ENCODE results near the gene GATAD2B.

The GATAD2B gene

DNA sequence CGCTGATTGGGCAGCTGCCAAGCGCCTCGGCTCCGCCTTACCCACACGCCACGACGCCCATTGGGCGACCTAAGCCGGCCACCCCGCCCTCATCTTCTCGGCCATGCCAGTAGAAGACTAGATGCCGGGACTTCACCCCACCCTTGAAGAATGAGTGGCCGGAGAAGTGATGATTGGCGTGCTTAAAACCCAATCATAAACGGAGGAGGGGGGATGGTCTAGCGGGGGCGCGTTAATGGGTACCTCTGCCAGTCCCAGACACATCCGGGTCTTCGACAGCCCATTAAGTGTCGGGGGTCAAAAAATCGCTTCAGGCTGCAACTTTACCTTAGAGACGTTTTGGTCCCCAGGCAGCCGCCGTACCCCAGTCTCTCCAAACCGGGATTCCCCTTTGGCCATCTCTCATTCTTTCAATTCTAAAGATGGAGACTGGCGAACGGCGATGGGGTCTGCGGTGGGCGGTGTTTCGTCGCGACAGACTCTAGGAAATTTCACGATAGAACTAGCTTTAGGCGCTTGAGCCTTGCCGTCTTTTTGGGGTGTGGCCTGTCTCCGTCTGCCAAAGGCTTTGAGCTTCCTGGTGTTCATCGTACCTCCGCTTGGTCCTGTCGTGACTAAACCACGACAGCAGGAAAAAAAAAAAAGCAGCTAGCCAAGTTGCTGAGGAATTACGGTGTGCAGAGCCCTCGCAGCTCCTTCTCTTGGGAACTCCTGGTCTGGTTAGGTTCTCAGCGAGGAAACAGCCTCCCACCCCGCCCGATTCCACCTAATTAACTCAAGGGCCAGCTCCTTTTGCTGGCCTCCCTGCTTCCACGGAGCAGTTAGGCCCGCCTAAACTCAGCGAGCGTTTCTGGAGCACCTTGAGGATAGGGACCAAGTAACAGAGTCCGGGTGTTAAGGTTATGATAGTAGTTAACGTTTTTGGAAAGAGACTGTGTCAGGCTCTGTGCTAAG is at the start of gene GATAD2B:
Gene GATAD2B (minus strand): TSS at position 1 of the 954 bp plus-strand sequence. CDS start 94,625 bp downstream, outside the sequence.
- ChIA-PET CTCF (interaction anchor here (0.6 to 1.9 kb wide), 7 partner anchors 9 to 133 kb away, joined by 3 to 8 read pairs (median 4); partner anchors contain the start of gene RAB13), POLR2A (interaction anchor here (0.8 to 3.9 kb wide), 13 partner anchors 10 to 349 kb away, joined by 3 to 31 read pairs (median 5); partner anchors contain the start of genes CREB3L4, DENND4B, JTB and RPS27)
- Histone ChIP-seq H3K27ac (ENCODE audit: extremely low read depth, low read depth, low read length) (peak within 1 kb of the TSS; percentile 78), H3K9me3 (ENCODE audit: control insufficient read depth, insufficient read depth, low read depth, low read length) (no peaks in the 10 kb centered on the region), H3K4me3 (ENCODE audit: low read depth, low read length) (peak within 1 kb of the TSS; percentile 95), H3K36me3 (ENCODE audit: control insufficient read depth in 2 of 2, insufficient read depth in 1 of 2, low read length in 2 of 2) (peaks cover 0 to 12% of the 10 kb centered on the region in 2 experiments; a peak in 2 of 3 replicates), H3K4me1 (ENCODE audit: control insufficient read depth, insufficient read depth, low read length) (peaks cover 4% of the 10 kb centered on the region)
- 0 out of 2 replicates have a peak, but pooled peaks have one; percentile 34 for TF ChIP-seq ZNF792 (tag by site-specific recombination; IDR thresholded peaks at IDR 0.05)
- TF ChIP-seq ZNF2 (tag by site-specific recombination; IDR thresholded peaks at IDR 0.05), result peak; percentile 85
- TF ChIP-seq, protein P1, sequence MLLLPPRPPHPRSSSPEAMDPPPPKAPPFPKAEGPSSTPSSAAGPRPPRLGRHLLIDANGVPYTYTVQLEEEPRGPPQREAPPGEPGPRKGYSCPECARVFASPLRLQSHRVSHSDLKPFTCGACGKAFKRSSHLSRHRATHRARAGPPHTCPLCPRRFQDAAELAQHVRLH (tag by site-specific recombination; IDR thresholded peaks at IDR 0.05), result peak; percentile 79
- peak; percentile 73 for TF ChIP-seq SP7 (tag by site-specific recombination; IDR thresholded peaks at IDR 0.05)
- peak; percentile 69 for TF ChIP-seq ZBTB17 (tag by site-specific recombination; IDR thresholded peaks at IDR 0.05)
- no peak for TF ChIP-seq ZFP3 (tag by site-specific recombination; IDR thresholded peaks at IDR 0.05; ENCODE audit: low read depth)
- TF ChIP-seq ZNF391 (tag by site-specific recombination; IDR thresholded peaks at IDR 0.05; ENCODE audit: borderline replicate concordance, low read depth), result peak; percentile 84; the same call in 1 of the 2 replicates
- TF ChIP-seq ZNF600 (tag by site-specific recombination; IDR thresholded peaks at IDR 0.05), result peak; percentile 33; the same call in 1 of the 2 replicates
- TF ChIP-seq, protein P2, sequence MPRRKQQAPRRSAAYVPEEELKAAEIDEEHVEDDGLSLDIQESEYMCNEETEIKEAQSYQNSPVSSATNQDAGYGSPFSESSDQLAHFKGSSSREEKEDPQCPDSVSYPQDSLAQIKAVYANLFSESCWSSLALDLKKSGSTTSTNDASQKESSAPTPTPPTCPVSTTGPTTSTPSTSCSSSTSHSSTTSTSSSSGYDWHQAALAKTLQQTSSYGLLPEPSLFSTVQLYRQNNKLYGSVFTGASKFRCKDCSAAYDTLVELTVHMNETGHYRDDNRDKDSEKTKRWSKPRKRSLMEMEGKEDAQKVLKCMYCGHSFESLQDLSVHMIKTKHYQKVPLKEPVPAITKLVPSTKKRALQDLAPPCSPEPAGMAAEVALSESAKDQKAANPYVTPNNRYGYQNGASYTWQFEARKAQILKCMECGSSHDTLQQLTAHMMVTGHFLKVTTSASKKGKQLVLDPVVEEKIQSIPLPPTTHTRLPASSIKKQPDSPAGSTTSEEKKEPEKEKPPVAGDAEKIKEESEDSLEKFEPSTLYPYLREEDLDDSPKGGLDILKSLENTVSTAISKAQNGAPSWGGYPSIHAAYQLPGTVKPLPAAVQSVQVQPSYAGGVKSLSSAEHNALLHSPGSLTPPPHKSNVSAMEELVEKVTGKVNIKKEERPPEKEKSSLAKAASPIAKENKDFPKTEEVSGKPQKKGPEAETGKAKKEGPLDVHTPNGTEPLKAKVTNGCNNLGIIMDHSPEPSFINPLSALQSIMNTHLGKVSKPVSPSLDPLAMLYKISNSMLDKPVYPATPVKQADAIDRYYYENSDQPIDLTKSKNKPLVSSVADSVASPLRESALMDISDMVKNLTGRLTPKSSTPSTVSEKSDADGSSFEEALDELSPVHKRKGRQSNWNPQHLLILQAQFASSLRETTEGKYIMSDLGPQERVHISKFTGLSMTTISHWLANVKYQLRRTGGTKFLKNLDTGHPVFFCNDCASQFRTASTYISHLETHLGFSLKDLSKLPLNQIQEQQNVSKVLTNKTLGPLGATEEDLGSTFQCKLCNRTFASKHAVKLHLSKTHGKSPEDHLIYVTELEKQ (tag by site-specific recombination; IDR thresholded peaks at IDR 0.05; ENCODE audit: borderline replicate concordance), result no peak
- TF ChIP-seq ZNF660 (tag by site-specific recombination; IDR thresholded peaks at IDR 0.05), result peak; percentile 74
- TF ChIP-seq, protein P3, sequence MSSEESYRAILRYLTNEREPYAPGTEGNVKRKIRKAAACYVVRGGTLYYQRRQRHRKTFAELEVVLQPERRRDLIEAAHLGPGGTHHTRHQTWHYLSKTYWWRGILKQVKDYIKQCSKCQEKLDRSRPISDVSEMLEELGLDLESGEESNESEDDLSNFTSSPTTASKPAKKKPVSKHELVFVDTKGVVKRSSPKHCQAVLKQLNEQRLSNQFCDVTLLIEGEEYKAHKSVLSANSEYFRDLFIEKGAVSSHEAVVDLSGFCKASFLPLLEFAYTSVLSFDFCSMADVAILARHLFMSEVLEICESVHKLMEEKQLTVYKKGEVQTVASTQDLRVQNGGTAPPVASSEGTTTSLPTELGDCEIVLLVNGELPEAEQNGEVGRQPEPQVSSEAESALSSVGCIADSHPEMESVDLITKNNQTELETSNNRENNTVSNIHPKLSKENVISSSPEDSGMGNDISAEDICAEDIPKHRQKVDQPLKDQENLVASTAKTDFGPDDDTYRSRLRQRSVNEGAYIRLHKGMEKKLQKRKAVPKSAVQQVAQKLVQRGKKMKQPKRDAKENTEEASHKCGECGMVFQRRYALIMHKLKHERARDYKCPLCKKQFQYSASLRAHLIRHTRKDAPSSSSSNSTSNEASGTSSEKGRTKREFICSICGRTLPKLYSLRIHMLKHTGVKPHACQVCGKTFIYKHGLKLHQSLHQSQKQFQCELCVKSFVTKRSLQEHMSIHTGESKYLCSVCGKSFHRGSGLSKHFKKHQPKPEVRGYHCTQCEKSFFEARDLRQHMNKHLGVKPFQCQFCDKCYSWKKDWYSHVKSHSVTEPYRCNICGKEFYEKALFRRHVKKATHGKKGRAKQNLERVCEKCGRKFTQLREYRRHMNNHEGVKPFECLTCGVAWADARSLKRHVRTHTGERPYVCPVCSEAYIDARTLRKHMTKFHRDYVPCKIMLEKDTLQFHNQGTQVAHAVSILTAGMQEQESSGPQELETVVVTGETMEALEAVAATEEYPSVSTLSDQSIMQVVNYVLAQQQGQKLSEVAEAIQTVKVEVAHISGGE (tag by site-specific recombination; conservative IDR thresholded peaks at IDR 0.05; ENCODE audit: low read depth), result peak; percentile 70
- TF ChIP-seq ZNF394 (tag by site-specific recombination; IDR thresholded peaks at IDR 0.05; ENCODE audit: borderline replicate concordance), result peak; percentile 68
- TF ChIP-seq, protein P4, sequence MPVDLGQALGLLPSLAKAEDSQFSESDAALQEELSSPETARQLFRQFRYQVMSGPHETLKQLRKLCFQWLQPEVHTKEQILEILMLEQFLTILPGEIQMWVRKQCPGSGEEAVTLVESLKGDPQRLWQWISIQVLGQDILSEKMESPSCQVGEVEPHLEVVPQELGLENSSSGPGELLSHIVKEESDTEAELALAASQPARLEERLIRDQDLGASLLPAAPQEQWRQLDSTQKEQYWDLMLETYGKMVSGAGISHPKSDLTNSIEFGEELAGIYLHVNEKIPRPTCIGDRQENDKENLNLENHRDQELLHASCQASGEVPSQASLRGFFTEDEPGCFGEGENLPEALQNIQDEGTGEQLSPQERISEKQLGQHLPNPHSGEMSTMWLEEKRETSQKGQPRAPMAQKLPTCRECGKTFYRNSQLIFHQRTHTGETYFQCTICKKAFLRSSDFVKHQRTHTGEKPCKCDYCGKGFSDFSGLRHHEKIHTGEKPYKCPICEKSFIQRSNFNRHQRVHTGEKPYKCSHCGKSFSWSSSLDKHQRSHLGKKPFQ (tag by site-specific recombination; IDR thresholded peaks at IDR 0.05), result 0 out of 2 replicates have a peak, but pooled peaks have one; percentile 13
- TF ChIP-seq ZNF777 (tag by site-specific recombination; IDR thresholded peaks at IDR 0.05; ENCODE audit: borderline replicate concordance), result peak; percentile 27; the same call in 1 of the 2 replicates
- no peak for TF ChIP-seq ZNF266 (tag by site-specific recombination; IDR thresholded peaks at IDR 0.05; ENCODE audit: low read depth)
- TF ChIP-seq, protein P5, sequence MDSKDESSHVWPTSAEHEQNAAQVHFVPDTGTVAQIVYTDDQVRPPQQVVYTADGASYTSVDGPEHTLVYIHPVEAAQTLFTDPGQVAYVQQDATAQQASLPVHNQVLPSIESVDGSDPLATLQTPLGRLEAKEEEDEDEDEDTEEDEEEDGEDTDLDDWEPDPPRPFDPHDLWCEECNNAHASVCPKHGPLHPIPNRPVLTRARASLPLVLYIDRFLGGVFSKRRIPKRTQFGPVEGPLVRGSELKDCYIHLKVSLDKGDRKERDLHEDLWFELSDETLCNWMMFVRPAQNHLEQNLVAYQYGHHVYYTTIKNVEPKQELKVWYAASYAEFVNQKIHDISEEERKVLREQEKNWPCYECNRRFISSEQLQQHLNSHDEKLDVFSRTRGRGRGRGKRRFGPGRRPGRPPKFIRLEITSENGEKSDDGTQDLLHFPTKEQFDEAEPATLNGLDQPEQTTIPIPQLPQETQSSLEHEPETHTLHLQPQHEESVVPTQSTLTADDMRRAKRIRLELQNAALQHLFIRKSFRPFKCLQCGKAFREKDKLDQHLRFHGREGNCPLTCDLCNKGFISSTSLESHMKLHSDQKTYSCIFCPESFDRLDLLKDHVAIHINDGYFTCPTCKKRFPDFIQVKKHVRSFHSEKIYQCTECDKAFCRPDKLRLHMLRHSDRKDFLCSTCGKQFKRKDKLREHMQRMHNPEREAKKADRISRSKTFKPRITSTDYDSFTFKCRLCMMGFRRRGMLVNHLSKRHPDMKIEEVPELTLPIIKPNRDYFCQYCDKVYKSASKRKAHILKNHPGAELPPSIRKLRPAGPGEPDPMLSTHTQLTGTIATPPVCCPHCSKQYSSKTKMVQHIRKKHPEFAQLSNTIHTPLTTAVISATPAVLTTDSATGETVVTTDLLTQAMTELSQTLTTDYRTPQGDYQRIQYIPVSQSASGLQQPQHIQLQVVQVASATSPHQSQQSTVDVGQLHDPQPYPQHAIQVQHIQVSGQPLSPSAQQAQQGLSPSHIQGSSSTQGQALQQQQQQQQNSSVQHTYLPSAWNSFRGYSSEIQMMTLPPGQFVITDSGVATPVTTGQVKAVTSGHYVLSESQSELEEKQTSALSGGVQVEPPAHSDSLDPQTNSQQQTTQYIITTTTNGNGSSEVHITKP (tag by site-specific recombination; IDR thresholded peaks at IDR 0.05), result peak; percentile 95
- no peak for TF ChIP-seq ZNF202 (tag by site-specific recombination; IDR thresholded peaks at IDR 0.05; ENCODE audit: borderline replicate concordance)
- TF ChIP-seq, protein P6, sequence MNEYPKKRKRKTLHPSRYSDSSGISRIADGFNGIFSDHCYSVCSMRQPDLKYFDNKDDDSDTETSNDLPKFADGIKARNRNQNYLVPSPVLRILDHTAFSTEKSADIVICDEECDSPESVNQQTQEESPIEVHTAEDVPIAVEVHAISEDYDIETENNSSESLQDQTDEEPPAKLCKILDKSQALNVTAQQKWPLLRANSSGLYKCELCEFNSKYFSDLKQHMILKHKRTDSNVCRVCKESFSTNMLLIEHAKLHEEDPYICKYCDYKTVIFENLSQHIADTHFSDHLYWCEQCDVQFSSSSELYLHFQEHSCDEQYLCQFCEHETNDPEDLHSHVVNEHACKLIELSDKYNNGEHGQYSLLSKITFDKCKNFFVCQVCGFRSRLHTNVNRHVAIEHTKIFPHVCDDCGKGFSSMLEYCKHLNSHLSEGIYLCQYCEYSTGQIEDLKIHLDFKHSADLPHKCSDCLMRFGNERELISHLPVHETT (tag by site-specific recombination; IDR thresholded peaks at IDR 0.05), result peak; percentile 64; the same call in 1 of the 2 replicates
- TF ChIP-seq ZNF549 (tag by site-specific recombination; IDR thresholded peaks at IDR 0.05), result no peak
- peak; percentile 55 for TF ChIP-seq GLIS2 (tag by site-specific recombination; IDR thresholded peaks at IDR 0.05)
- TF ChIP-seq ZNF248 (tag by site-specific recombination; IDR thresholded peaks at IDR 0.05), result no peak
